Eye (tissue), 1 donor: ENCODE measurements around the gene PRKN.

Experiments used
- DNase-seq: peaks from one replicate; pipeline ENCODE4 v3.0.0-alpha.2; 2015

Gene PRKN

GRCh38 chr6:162438980-162439379 is 288.6 kb downstream of the PRKN start:
- DNase-seq: no peak

- no peak for DNase-seq
Measured at GRCh38 chr6:162435071-162435470, 292.5 kb downstream of the PRKN start.

- no peak for DNase-seq
Measured at GRCh38 chr6:162421004-162421403, 306.6 kb downstream of the PRKN start.

- DNase-seq: peak; percentile 65
Measured at GRCh38 chr6:162416831-162417537, 310.6 kb downstream of the PRKN start.

- DNase-seq: no peak
Measured at GRCh38 chr6:162416307-162416706, 311.3 kb downstream of the PRKN start.

GRCh38 chr6:162409741-162410691 is 317.6 kb downstream of the PRKN start:
- DNase-seq: peak; percentile 60

GRCh38 chr6:162408826-162409535 is 318.6 kb downstream of the PRKN start:
- DNase-seq: no peak

GRCh38 chr6:162404951-162405350 is 322.6 kb downstream of the PRKN start:
- no peak for DNase-seq

GRCh38 chr6:162403031-162403430 is 324.5 kb downstream of the PRKN start:
- DNase-seq: no peak

- no peak for DNase-seq
Measured at GRCh38 chr6:162395181-162395580, 332.4 kb downstream of the PRKN start.

- DNase-seq: peak; percentile 78
Measured at GRCh38 chr6:162390961-162391811, 336.4 kb downstream of the PRKN start.

GRCh38 chr6:162389343-162390085 is 338.1 kb downstream of the PRKN start:
- no peak for DNase-seq

- no peak for DNase-seq
Measured at GRCh38 chr6:162388383-162388777, 339.2 kb downstream of the PRKN start.

- DNase-seq: no peak
Measured at GRCh38 chr6:162387718-162388382, 339.7 kb downstream of the PRKN start.

GRCh38 chr6:162385980-162386379 is 341.6 kb downstream of the PRKN start:
- DNase-seq: no peak

GRCh38 chr6:162379757-162380409 is 347.7 kb downstream of the PRKN start:
- DNase-seq: peak; percentile 80

- DNase-seq: no peak
Measured at GRCh38 chr6:162377735-162378134, 349.8 kb downstream of the PRKN start.

GRCh38 chr6:162373868-162374267 is 353.7 kb downstream of the PRKN start:
- DNase-seq: no peak

GRCh38 chr6:162373192-162373591 is 354.4 kb downstream of the PRKN start:
- no peak for DNase-seq

GRCh38 chr6:162372106-162372505 is 355.5 kb downstream of the PRKN start:
- DNase-seq: no peak
